Stimulated activated CD8-positive, alpha-beta memory T cell treated with anti-CD3 and anti-CD28 coated beads, Interleukin-7, amount 100 ng/mL, for 24 hours (primary cell): ENCODE measurements around the gene SCAI.
A peak's percentile ranks its signal among the peaks of the same experiment; 100 is the strongest.
"Not testable (repeated sequence)": the region's sequence is repeated elsewhere in the genome, so short reads cannot be mapped to it uniquely, and the experiment has no call there.

ENCODE experiments used
- DNase-seq: peaks from one replicate; pipeline ENCODE4 v3.0.0-alpha.2; 2020; ENCODE audit warnings: low read depth

The SCAI gene

GRCh38 chr9:124947727-124948391, 195.5 kb downstream of the SCAI start:
- DNase-seq, result no peak

DNA sequence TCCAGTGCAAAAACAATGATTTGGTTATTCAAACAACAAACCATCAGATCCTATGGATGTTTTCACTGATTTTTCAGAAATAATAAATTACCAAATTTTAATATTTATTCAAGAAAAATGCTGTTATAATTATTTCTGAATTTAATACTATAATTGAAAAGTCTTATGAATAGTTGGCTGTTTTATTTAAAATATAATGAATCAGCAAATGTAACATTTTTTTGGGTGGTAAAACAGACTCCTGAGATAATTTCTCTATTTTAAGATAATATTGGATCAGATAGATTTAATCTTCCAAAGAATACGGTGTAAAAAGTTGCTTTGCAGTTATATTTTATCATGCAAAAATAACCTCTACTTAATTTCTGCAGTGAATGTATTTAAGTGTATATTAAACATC, 197.2 kb downstream of the SCAI start:
- DNase-seq, result no peak

GRCh38 chr9:124941679-124942561, 201.4 kb downstream of the SCAI start:
- peak; percentile 41 for DNase-seq

GRCh38 chr9:124940894-124941678, 202.2 kb downstream of the SCAI start, which contains the start of gene GOLGA1:
Gene GOLGA1, minus strand, starts transcription at chr9:124941083. Its CDS starts 2,372 bp downstream, at chr9:124938711.
- DNase-seq, result peak; percentile 83

DNA sequence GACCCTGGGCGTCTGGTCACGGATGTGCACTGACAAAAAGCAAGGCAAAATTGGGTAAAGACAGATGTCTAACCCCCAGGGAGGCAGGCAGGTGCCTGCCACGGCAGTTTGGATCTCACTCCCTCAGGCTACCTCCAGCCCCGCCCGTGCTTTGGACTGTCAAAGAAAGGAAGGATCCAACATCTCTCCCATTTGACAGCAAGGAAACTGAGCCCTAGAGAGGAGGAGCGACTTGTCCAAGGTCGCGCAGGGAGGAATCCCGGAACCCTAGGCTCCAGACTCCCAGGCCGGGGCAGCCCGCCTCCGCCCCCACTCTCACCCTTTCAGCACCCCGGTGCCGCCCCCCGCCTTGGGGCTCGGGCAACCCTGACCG, 202.8 kb downstream of the SCAI start:
- DNase-seq, result no peak

- DNase-seq, result no peak
Observed at GRCh38 chr9:124939944-124940343, 203.4 kb downstream of the SCAI start.

- DNase-seq, result no peak
Observed at GRCh38 chr9:124934290-124934689, 209.0 kb downstream of the SCAI start.

DNA sequence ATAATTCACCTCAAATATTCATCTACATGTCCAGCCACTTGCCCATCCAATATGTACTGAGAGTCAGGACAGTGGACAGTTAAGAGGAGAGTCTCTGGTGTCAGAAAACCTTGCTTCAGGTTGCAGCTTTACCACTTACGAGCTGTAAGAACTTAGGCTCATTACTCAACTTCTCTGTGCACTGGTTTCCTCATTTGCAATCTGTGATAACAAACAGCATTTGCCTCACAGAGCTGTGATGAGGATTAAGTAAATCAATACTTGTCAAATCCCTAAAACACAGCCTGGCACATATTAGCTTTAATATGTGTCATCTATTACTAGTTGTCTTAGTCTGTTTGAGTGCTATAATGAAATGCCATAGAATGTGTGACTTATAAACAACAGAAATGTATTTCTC, 211.0 kb downstream of the SCAI start:
- no peak for DNase-seq

DNA sequence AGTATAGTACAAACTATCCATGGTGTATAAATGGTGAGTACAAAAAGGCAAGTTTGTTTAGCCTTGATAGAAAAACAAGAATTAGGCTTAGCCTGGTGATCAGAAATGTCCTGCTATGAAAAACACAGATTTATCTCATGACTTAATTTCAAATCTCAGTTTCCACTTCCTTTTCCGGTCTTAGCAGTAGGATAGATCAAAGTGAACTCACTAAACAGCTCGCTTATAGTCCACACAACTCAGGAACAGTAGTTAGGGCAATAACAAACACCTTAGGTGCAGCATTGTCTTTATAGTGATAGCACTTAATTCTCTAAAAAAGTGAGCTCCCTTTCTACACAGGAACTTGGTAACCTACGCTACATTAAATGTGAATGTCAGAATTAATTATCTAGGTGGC, 213.9 kb downstream of the SCAI start:
- no peak for DNase-seq

GRCh38 chr9:124928116-124928515, 215.2 kb downstream of the SCAI start:
- DNase-seq, result no peak

- DNase-seq, result not testable (repeated sequence)
Observed at GRCh38 chr9:124920394-124920793, 222.9 kb downstream of the SCAI start.

DNA sequence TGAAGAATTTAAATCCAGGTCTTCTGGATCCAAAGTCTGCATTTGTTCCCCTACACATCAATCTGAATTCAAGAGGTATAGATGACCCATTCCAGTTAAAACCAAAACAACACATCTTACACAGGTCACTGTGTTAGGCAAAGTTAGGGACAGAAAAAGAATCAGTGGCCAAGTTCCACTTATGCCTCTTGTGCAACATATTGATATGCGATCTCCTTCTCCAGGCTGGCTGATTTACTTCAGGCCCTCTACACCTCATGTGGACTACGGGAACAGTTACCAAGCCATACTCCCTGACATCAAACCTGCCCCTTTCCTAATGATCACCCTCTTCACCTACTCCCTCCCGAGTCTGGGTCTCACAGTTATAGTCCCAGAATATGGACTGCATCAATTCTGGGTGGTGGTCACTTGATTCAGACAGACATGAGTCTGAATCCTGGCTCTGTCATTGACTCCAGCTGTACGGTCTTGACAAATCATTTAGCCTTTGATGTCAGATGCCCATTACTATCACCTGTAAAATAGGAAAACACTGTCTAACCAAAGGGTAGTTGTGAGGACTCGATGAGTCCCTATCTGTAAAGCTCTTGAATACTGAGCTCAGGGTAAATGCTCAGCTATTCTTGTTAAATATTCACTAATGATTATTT, 228.4 kb downstream of the SCAI start:
- DNase-seq, result no peak

GRCh38 chr9:124913378-124913777, 229.9 kb downstream of the SCAI start:
- DNase-seq, result no peak

DNA sequence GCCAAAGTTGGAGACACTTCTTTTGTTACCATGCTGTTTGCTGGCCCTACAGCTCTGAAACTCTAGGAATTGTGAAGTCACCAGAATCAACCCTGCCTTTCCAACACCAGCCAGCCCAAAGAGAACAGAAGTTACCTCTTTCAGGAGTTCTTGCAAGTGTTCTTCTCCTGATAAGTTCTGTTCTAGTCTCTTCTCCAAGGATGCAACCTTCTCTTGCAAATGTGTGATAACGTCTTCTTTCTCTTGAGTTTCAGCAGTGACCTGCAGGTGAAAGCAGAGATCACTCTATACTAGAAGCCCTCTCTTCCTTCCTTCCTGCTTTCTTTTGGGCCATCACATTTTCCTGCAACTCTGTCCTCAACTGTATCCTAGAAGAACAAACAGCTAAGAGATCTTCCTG, 231.6 kb downstream of the SCAI start:
- no peak for DNase-seq

- DNase-seq, result no peak
Observed at GRCh38 chr9:124908098-124908497, 235.2 kb downstream of the SCAI start.

DNA sequence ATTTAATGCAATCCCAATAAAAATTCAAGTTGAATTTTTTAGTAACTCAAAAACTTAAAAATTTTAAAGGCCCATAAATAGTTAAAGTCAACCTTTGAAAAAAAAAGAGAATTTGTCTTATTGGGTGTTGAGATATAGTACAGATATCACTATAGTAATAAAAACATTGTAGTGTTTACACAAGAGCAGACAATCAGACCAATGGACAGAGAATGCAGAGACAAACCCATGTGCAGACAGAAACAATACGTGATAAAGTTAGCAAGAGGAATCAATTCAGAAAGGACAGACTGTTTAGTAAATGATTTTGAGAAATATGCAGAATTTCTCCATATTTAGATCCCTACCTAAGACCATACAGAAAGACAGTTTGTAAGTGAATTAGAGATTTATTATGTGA, 236.4 kb downstream of the SCAI start:
- DNase-seq, result no peak

DNA sequence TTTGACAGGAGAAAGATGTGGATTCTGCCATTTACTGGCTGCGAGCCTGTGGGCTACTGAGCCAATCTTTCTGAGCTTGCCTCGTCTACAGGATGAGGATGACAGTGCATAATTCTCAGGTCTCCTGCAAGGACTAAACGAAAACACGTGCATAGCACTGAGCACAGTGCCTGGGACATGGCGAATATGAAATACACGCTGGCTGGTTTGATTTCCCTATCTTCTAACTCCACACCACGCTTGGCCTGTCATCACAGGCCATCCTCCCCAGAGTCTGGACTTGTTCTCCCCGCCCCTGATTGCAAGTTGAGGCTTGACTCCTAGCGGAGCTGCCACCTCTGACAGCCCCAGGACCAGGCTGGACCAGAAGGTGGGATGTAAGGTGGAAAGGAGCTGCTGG, 243.5 kb downstream of the SCAI start:
- no peak for DNase-seq

GRCh38 chr9:124897570-124898460, 245.5 kb downstream of the SCAI start:
- no peak for DNase-seq

- DNase-seq, result no peak
Observed at GRCh38 chr9:124894741-124895170, 248.6 kb downstream of the SCAI start.

DNA sequence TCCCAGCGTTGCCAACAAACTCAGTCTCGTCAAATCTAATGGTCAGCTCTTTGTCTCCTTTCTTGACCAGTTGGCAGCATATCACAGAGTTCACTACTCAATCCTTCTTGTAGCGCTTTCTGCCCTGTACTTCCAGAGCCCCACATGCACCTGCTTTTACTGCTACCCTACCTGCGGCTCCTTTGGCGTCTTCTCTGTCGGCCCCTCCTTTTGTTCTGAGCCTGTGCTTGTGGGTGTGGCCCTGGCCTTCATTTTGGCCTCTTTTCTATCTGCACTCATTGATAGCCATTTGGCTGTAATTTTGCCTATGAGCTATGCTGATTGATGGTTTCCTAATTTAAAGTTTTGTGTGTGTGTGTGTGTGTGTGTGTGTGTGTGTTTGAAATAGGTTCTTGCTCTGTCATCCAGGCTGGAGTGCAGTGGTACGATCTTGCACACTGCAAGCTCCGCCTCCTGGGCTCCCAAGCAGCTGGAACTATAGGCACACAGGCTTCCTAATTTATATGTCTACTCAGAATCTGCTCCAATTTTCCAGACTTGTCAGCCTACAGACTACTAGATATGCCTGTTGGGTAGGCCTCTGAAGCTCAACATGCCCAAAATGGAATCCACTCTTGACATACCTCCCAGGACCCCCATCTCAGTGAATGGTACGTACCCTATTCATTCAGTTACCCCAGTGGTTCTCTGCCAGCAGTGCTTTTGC, 249.1 kb downstream of the SCAI start:
- DNase-seq, result no peak
